GM12874 (cell line): ENCODE results near the gene SLC37A2.

Experiments used
- TF ChIP-seq, protein P1 (sequence below): IDR thresholded peaks from 2 replicates; pipeline ENCODE4 v1.5.1; 2011; ENCODE audit warnings: low read depth, mild to moderate bottlenecking, control low read depth, low read length, moderate library complexity; ENCODE audit not compliant: insufficient read depth

Gene SLC37A2

DNA sequence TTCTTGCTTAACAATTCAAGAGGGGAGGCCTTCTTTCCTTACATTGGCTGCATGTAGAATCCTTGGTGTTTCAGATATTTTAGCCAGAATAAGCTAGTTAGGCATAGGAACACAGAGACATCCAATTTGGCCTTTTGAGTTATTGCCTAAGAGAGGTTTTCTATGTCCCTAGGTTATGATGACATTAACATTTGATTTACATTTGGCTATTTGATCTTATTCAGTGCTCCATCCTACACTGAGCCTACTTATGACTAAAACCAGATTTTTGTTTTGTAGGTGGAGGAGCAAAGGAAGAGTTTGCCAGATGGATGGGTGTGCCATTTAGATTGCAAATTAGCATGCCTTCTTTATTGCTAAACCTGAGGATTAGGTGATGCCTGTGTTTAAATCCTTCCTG is 11.1 kb upstream of the SLC37A2 start:
- TF ChIP-seq, protein P1, sequence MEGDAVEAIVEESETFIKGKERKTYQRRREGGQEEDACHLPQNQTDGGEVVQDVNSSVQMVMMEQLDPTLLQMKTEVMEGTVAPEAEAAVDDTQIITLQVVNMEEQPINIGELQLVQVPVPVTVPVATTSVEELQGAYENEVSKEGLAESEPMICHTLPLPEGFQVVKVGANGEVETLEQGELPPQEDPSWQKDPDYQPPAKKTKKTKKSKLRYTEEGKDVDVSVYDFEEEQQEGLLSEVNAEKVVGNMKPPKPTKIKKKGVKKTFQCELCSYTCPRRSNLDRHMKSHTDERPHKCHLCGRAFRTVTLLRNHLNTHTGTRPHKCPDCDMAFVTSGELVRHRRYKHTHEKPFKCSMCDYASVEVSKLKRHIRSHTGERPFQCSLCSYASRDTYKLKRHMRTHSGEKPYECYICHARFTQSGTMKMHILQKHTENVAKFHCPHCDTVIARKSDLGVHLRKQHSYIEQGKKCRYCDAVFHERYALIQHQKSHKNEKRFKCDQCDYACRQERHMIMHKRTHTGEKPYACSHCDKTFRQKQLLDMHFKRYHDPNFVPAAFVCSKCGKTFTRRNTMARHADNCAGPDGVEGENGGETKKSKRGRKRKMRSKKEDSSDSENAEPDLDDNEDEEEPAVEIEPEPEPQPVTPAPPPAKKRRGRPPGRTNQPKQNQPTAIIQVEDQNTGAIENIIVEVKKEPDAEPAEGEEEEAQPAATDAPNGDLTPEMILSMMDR, result no peak

DNA sequence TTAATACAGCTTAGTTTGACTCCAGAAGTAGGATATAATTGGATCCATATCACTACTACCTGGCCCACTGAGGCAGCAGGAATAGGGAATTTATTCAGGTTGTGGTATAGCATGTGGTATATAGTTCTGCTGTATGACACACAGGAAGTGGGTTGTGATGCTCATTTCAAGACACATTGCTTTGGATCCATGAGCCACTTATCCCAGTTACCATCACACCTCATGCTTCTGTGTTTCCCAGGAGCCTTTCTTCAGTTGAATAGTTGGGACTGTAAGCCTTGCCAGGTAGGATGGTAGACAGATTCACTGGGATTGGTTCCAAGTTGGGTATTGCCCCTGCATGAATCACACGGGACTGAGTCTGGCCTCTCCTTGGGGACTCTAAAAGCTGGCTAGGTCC is 9.9 kb upstream of the SLC37A2 start:
- TF ChIP-seq, protein P1, result no peak

DNA sequence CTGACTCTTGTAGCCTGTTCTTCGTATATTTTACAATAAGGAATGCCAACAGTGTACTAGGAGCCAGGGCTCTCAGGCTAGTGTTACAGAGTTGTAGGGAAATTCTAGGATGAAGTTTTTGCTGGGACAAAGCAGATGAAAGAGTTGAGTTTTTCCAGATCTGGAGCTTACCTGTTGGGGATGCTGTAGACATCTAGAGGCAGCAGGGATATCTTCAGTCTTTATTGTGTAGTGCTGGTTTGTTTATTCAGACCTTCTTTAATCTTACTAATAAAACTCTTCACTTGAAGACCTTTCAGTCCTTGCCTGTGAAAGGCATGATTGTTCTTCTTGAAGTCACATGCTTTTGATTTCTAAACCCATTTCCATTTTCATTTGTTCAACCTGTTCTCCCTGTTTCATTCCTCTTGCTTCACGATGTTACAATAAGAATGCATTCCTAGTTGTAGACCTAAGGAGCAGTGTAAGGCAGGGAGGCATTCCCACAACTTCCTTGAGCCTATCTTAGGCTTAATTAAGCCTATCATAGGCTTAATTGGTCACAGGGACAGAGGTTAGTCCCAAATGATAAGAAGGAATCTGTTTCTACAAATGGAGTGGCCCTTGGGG is 7.9 kb upstream of the SLC37A2 start:
- TF ChIP-seq, protein P1, result no peak

DNA sequence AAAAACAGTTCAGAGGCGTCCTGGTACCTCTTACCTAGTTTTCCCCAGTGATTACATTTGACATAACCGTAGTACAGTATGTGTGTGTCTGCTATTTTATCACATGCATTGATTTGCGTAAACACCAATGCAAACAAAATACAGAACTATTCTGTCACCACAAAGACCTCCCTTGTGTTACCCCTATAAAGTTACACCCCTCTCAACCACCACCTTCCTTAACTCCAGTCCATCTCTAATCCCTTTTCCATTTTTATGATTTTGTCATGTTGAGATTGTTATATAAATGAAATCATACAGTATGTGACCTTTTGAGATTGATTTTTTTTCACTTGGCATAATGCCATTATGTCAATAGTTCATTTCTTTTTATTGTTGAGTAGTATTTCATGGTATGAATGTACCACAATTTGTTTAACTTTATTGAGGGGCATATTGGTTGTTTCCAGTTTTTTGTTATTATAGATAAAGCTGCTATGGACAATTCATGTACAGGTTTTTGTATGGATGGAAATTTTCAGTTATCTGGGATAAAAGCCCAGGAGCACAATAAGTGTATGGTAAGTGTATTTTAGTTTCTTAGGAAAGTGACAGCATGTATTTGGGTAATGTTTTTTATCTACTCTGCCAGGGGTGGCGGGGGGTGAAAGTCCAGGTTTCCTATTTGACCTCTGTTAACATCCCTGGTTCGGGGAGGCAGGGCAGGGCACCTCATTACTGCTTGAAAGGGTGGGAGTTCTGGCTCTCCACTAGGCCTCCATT is 6.0 kb upstream of the SLC37A2 start:
- TF ChIP-seq, protein P1, result no peak

DNA sequence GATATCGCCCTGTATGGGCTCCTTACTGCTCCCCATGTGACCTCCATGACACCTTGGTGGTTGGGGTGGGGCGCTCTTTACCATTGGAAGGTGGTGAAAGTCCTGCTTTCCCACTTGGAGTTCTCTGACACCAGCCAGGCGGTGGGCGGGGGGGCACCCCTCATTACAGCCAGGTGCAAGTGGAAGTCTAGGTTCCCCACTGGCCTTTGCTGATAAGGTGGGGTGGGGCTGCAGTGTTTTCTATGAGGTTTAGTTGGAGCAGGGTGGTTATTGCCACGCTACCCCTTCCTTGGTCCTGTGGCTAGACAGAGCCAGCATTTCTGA is 5.5 kb upstream of the SLC37A2 start:
- TF ChIP-seq, protein P1, result no peak

DNA sequence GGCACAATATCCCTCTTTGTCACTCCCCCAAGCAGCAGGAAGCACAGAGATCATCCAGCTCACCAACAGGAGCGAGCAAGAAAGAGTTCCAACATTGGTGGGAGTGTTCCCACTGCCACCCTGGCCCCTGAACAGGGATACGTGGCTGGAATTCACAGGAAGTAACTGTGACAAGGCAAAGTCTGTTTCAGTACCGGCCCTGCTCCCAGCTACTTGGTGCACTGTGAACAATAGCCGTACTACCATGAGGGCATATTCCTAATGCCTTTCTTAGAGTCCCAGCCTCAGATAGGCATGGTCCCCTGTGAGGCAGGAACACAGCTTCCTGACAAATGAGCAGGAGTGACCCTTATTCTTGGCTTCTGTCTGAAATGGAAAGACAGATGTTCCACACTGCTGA is 1.8 kb upstream of the SLC37A2 start:
- TF ChIP-seq, protein P1, result no peak

DNA sequence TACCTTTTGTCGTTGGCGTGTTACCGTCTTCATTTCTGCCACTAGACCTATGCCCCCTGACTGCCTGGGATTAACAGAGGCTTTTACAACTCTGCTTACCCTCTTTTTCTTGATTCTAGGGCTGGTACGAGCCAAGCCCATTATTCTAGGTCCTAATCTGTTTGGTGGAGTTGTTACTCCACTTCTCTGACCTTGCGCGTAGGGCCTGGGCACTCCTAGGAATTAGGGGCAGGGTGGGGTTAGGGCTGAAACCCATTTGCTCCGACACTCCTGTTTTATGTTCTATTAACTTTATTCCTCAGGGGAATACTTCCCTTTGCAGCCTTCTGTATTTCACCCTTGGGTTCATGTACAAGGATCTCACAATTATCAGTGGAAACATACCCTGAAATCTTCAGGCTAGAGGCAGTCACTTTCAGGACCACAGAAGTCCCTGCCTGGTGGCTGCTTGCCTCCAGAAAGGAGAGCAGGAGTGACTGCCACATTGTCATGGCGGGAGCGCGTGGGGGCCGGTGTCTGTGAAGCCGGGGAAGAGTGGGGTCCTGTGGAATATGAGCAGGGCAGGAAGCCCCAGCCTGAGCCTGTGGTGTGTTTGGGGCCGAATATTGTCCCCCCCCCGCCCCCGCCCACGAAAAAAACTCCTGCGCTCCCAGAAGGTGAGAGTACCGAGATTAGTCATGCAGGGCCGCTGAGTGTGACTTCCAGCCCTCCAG is 731 bp upstream of the SLC37A2 start:
- TF ChIP-seq, protein P1, result no peak
